Epithelial cell of umbilical artery (primary cell): ENCODE data around the gene PPP2R1B. TPM values are rescaled to one million over a fixed set of nuclear protein-coding genes. Genes with fewer than 3 reads are reported as not detected.

Source experiments
- total RNA-seq: library from RNA; depleted of rRNA; stranded (reverse); fragments of >200 nt; gene quantifications from 2 replicates; pipeline ENCODE4 v1.2.3, GENCODE V29; 2014

PPP2R1B gene
- total RNA-seq, result 36.1 and 60.0 TPM in 2 replicates

DNA sequence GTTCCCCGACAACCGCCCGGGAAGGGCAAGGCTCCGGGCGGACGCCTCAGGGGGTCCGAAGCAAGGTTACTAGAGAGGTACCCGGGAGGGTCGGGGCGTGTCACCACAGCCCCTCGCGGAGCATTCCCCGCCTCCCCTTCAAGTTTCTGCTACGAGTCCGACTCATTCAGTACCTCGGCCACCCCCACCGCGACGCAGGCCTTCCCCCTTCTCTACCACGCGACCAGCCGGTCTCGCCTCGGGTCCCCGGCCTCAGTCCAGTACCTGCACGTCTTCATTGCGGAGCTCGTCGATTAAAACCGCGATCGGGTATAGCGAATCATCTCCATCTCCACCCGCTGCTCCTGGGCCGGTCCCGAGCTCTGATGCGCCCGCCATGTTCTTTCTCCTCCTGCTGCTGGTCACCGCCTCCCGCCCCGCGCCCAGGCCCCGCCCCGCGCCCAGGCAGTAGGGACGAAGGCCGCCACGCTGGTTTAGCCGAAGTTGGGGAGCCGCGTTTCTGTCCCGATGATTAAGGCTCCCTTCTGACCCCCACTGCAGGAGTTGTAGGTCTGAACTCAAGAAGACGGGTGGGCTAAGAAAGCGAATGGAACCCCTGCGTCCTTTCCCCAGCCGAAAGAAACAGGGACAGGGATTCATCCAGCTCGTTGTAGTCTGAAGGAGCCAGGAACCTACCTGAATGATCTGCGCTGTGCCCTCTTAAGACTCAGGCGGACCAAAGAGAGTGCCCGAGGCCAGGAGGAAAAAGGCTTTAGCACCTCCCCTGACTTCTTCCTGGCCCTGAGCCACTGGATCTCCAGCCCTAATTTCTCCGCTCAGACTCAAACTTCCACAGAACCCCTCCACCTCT lies at the start of gene PPP2R1B:
Gene PPP2R1B (minus strand): TSS at position 406 of the 850 bp plus-strand sequence. CDS start 28 bp downstream, at position 378.

Other genes starting within 250 kb of the PPP2R1B start
- gene LAYN, start 225.7 kb downstream of the PPP2R1B start, total RNA-seq, result 1.8 and 3.9 TPM in 2 replicates
- gene SIK2, start 163.9 kb downstream of the PPP2R1B start, total RNA-seq, result 3.2 and 5.2 TPM in 2 replicates
- gene ALG9, start 105.2 kb upstream of the PPP2R1B start, total RNA-seq, result 27.0 and 33.4 TPM in 2 replicates
- gene FDXACB1, start 112.8 kb upstream of the PPP2R1B start, total RNA-seq, result 2.6 and 3.8 TPM in 2 replicates
- gene CFAP68, start 113.2 kb upstream of the PPP2R1B start, total RNA-seq, result 0.15 and 1.6 TPM in 2 replicates
- gene CRYAB, start 145.4 kb upstream of the PPP2R1B start, total RNA-seq, result not detected in 2 replicates
- gene HSPB2, start 146.3 kb upstream of the PPP2R1B start, total RNA-seq, result not detected in 2 replicates
- under 0.01 and 0.61 TPM in 2 replicates for gene C11orf52, start 152.5 kb upstream of the PPP2R1B start, total RNA-seq
- 26.4 and 30.5 TPM in 2 replicates for gene DIXDC1, start 171.0 kb upstream of the PPP2R1B start, total RNA-seq